GM23338 (cell line): ENCODE data around the gene MED12L. TPM values are rescaled to one million over a fixed set of nuclear protein-coding genes. Genes with fewer than 3 reads are reported as not detected.

Source experiments
- ATAC-seq: fragments of 200-7000 bp; cut with Tn5 transposase; 3 replicates; pipeline ENCODE4 v1.9.1; 2020
- DNase-seq: peaks from one replicate; pipeline ENCODE4 v3.0.0-alpha.2; 2015; ENCODE audit warnings: low spot score
- H2AFZ ChIP-seq: fragments of 200-600 bp; sonication (generic); 2 replicates; pipeline ENCODE4 v1.8.0; 2016; ENCODE audit warnings: antibody characterized with exemption, mild to moderate bottlenecking, moderate library complexity
- H3F3A ChIP-seq: fragments of 200-600 bp; sonication (generic); replicated peaks from 2 replicates; pipeline ENCODE4 v1.8.0; 2017; ENCODE audit warnings: antibody characterized with exemption, mixed run types, low read depth
- H3K27ac ChIP-seq: fragments of 200-600 bp; sonication (generic); 2 replicates; pipeline ENCODE4 v1.6.1; 2016; ENCODE audit warnings: low read depth
- H3K27me3 ChIP-seq: fragments of 200-600 bp; sonication (generic); 2 replicates; pipeline ENCODE4 v1.8.0; 2016; ENCODE audit warnings: mild to moderate bottlenecking, mixed run types, moderate library complexity; ENCODE audit not compliant: insufficient read depth
- H3K36me3 ChIP-seq: fragments of 200-600 bp; sonication (generic); 2 replicates; pipeline ENCODE4 v1.8.0; 2016; ENCODE audit warnings: mild to moderate bottlenecking; ENCODE audit not compliant: insufficient read depth
- H3K4me1 ChIP-seq: fragments of 200-600 bp; sonication (generic); 2 replicates; pipeline ENCODE4 v1.8.0; 2016; ENCODE audit warnings: mild to moderate bottlenecking, moderate library complexity; ENCODE audit not compliant: insufficient read depth
- H3K4me2 ChIP-seq: fragments of 200-600 bp; sonication (generic); 2 replicates; pipeline ENCODE4 v1.7.1; 2017; ENCODE audit warnings: mixed run types
- H3K4me3 ChIP-seq: fragments of 200-600 bp; sonication (generic); 2 replicates; pipeline ENCODE4 v1.6.1; 2016; ENCODE audit warnings: mixed run types
- H3K79me2 ChIP-seq: fragments of 200-600 bp; sonication (generic); replicated peaks from 2 replicates; pipeline ENCODE4 v1.8.0; 2017; ENCODE audit warnings: mild to moderate bottlenecking; ENCODE audit not compliant: insufficient read depth
- H3K9me2 ChIP-seq: fragments of 200-600 bp; sonication (generic); 2 replicates; pipeline ENCODE4 v1.8.0; 2017; ENCODE audit not compliant: insufficient read depth
- H4K20me1 ChIP-seq: fragments of 200-600 bp; sonication (generic); replicated peaks from 2 replicates; pipeline ENCODE4 v1.8.0; 2017; ENCODE audit warnings: mild to moderate bottlenecking; ENCODE audit not compliant: insufficient read depth
- H3K27ac Mint-ChIP-seq: 2 replicates; pipeline ENCODE4 v1.8.0; 2020; ENCODE audit warnings: inconsistent platforms, mild to moderate bottlenecking, moderate library complexity, mixed read lengths
- H3K27me3 Mint-ChIP-seq: 3 replicates; pipeline ENCODE4 v1.8.0; 2022; ENCODE audit warnings: low read depth, mild to moderate bottlenecking, moderate library complexity, mixed read lengths, inconsistent platforms; ENCODE audit not compliant: insufficient read depth, poor library complexity
- H3K36me3 Mint-ChIP-seq: 3 replicates; pipeline ENCODE4 v1.8.0; 2021; ENCODE audit warnings: low read depth, mild to moderate bottlenecking, inconsistent platforms, moderate library complexity, mixed read lengths
- H3K4me1 Mint-ChIP-seq: 3 replicates; pipeline ENCODE4 v1.8.0; 2020; ENCODE audit warnings: mild to moderate bottlenecking, inconsistent platforms, mixed read lengths
- H3K4me3 Mint-ChIP-seq: 3 replicates; pipeline ENCODE4 v1.8.0; 2021; ENCODE audit warnings: moderate library complexity, mild to moderate bottlenecking, inconsistent platforms, mixed read lengths
- H3K9me3 Mint-ChIP-seq: 3 replicates; pipeline ENCODE4 v1.8.0; 2020; ENCODE audit warnings: moderate library complexity, mild to moderate bottlenecking, inconsistent platforms, mixed read lengths
- EZH2 ChIP-seq: fragments of 200-600 bp; sonication (generic); IDR thresholded peaks from one replicate; pipeline ENCODE4 v1.8.0; 2017; ENCODE audit warnings: antibody characterized with exemption, mild to moderate bottlenecking, low read depth; ENCODE audit not compliant: unreplicated experiment
- STAT1 ChIP-seq: IDR thresholded peaks from one replicate; pipeline ENCODE4 v1.6.1; 2016; ENCODE audit warnings: antibody characterized with exemption; ENCODE audit not compliant: unreplicated experiment
- polyA plus RNA-seq: library from polyadenylated mRNA; unstranded; fragments of >200 nt; fragmentation: Nextera tagmentation; extraction: Ambion mirVana; gene quantifications from 2 replicates; pipeline ENCODE4 v1.2.1, GENCODE V29; 2016
- total RNA-seq: library from RNA; depleted of rRNA; stranded (reverse); fragments of >200 nt; shearing (Covaris generic); gene quantifications from 2 replicates; pipeline ENCODE4 v1.2.3, GENCODE V29; 2014
- TF ChIP-seq, protein P1 (sequence below): fragments of 250-450 bp; sonication (Bioruptor Pico); IDR thresholded peaks from 2 replicates; pipeline ENCODE4 v1.5.0; 2020; ENCODE audit warnings: mild to moderate bottlenecking, moderate library complexity

Gene MED12L
- total and polyA plus RNA-seq, 2 experiments from 2014 or later: 5.7 to 25.0 TPM

DNA sequence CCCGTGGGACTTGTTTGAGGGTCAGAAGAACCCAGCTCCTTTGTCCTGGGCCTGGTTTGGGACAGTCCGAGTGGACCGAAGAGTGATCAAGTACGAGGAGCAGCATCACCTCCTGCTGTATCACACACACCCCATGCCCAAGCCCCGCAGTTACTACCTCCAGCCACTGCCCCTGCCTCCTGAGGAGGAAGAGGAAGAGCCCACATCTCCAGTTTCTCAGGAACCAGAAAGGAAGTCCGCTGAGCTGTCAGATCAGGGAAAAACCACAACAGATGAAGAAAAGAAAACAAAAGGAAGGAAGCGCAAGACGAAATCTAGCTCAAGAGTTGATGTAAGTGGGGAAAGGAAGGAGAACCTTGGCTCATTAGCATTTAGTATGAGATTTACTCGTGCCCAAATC is 302.4 kb downstream of the MED12L start:
- ATAC-seq: no peak; the same call in 2 of the 3 replicates
- H3K27ac Mint-ChIP-seq: no peak overlapping the region; the same call in 1 of the 2 replicates

More for the DNA sequence above, 302.4 kb downstream of the MED12L start:
- peaks cover 5% of the 10 kb centered on the region; the same call in 1 of the 2 replicates for H3K36me3 ChIP-seq
- H3K4me1 ChIP-seq: peaks cover 18% of the 10 kb centered on the region
- H3K4me2 ChIP-seq: no peak overlapping the region
- Mint-ChIP-seq H3K4me1 (peaks cover 20% of the 10 kb centered on the region), H3K4me3 (no peak overlapping the region), H3K9me3 (no peaks in the 10 kb centered on the region), H3K27me3 (no peaks in the 10 kb centered on the region), H3K36me3 (peaks cover 30% of the 10 kb centered on the region)
- H3K27me3 ChIP-seq: no peaks in the 10 kb centered on the region
- TF ChIP-seq STAT1: no peak
- TF ChIP-seq, protein P1, sequence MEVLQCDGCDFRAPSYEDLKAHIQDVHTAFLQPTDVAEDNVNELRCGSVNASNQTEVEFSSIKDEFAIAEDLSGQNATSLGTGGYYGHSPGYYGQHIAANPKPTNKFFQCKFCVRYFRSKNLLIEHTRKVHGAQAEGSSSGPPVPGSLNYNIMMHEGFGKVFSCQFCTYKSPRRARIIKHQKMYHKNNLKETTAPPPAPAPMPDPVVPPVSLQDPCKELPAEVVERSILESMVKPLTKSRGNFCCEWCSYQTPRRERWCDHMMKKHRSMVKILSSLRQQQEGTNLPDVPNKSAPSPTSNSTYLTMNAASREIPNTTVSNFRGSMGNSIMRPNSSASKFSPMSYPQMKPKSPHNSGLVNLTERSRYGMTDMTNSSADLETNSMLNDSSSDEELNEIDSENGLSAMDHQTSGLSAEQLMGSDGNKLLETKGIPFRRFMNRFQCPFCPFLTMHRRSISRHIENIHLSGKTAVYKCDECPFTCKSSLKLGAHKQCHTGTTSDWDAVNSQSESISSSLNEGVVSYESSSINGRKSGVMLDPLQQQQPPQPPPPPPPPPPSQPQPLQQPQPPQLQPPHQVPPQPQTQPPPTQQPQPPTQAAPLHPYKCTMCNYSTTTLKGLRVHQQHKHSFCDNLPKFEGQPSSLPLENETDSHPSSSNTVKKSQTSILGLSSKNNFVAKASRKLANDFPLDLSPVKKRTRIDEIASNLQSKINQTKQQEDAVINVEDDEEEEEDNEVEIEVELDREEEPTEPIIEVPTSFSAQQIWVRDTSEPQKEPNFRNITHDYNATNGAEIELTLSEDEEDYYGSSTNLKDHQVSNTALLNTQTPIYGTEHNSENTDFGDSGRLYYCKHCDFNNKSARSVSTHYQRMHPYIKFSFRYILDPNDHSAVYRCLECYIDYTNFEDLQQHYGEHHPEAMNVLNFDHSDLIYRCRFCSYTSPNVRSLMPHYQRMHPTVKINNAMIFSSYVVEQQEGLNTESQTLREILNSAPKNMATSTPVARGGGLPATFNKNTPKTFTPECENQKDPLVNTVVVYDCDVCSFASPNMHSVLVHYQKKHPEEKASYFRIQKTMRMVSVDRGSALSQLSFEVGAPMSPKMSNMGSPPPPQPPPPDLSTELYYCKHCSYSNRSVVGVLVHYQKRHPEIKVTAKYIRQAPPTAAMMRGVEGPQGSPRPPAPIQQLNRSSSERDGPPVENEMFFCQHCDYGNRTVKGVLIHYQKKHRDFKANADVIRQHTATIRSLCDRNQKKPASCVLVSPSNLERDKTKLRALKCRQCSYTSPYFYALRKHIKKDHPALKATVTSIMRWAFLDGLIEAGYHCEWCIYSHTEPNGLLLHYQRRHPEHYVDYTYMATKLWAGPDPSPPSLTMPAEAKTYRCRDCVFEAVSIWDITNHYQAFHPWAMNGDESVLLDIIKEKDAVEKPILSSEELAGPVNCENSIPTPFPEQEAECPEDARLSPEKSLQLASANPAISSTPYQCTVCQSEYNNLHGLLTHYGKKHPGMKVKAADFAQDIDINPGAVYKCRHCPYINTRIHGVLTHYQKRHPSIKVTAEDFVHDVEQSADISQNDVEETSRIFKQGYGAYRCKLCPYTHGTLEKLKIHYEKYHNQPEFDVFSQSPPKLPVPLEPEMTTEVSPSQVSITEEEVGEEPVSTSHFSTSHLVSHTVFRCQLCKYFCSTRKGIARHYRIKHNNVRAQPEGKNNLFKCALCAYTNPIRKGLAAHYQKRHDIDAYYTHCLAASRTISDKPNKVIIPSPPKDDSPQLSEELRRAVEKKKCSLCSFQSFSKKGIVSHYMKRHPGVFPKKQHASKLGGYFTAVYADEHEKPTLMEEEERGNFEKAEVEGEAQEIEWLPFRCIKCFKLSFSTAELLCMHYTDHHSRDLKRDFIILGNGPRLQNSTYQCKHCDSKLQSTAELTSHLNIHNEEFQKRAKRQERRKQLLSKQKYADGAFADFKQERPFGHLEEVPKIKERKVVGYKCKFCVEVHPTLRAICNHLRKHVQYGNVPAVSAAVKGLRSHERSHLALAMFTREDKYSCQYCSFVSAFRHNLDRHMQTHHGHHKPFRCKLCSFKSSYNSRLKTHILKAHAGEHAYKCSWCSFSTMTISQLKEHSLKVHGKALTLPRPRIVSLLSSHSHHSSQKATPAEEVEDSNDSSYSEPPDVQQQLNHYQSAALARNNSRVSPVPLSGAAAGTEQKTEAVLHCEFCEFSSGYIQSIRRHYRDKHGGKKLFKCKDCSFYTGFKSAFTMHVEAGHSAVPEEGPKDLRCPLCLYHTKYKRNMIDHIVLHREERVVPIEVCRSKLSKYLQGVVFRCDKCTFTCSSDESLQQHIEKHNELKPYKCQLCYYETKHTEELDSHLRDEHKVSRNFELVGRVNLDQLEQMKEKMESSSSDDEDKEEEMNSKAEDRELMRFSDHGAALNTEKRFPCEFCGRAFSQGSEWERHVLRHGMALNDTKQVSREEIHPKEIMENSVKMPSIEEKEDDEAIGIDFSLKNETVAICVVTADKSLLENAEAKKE: no peak
- no peak for TF ChIP-seq EZH2
- no peaks in the 10 kb centered on the region for H3K9me2 ChIP-seq
- H3F3A ChIP-seq: no peaks in the 10 kb centered on the region
- no peaks in the 10 kb centered on the region for H4K20me1 ChIP-seq
- H3K27ac ChIP-seq: no peak overlapping the region
- H2AFZ ChIP-seq: no peak overlapping the region
- no peaks in the 10 kb centered on the region for H3K79me2 ChIP-seq
- DNase-seq: no peak
- H3K4me3 ChIP-seq: no peak overlapping the region
